DMS53 treated with DMSO at 0.1 percent for 48 hours (cell line): ENCODE data around the gene PTPRR.
"Not testable (repeated sequence)": the region's sequence is repeated elsewhere in the genome, so short reads cannot be mapped to it uniquely, and the experiment has no call there.

Source experiments
- DNase-seq: peaks from one replicate; lab custom pipeline; 2025; ENCODE audit not compliant: unreplicated experiment; lab: John Stamatoyannopoulos, UW

Gene PTPRR

DNA sequence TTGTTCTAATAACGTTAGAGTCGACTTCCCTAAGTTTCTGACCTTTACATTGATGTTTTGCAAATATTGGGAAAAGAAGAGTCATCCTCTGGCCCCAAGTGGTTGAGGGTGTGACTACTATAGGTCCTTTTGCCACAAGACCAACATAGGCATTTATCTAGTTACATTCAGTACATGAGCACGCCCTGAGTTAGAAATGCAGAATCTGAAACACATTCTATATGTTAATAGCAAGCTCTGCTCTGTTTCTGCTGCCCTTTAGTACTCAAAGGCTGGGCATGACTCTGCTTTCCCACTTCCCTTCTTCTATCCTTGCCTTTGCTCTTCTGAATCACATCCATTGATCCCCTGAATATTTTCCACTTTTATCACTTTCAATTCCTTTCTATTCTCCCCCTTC lies 168.2 kb downstream of the PTPRR start:
- DNase-seq = no peak

DNA sequence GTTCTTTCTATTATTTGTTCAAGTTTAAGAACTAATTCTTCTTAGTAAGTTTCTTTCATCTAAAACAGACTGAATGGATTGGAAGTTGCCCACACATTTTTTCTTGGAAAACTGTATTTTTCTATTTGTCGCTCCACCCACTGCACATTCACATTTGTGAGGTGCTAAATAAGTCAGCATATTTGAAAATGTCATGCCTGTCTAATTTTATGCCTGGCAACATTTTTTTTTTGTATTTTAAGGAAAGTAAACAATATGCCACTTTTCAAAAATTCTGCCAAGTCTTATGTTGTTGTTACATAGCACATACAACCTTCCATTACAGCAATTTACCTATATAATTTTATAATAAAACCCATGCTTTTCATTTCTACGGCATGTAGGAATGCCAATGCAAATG lies 170.6 kb downstream of the PTPRR start:
- DNase-seq = no peak

DNA sequence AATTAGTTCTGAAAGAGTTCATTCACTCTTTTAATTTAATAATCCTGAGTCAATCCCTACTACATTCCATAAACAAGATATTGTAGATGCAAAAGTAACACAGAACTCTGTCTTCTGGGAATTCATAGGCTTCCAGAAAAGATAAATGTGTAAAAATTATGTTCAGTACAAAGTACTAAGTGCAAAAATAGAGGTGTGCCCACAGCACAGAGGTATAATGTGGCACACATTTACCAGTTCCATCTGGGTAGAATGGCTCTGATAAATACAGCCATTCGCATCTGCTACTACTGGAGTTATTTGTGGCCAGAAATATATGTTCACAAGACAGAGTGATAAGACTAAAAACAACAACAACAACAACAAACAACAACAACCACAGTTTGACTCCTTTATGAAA lies 171.7 kb downstream of the PTPRR start:
- no peak for DNase-seq

DNA sequence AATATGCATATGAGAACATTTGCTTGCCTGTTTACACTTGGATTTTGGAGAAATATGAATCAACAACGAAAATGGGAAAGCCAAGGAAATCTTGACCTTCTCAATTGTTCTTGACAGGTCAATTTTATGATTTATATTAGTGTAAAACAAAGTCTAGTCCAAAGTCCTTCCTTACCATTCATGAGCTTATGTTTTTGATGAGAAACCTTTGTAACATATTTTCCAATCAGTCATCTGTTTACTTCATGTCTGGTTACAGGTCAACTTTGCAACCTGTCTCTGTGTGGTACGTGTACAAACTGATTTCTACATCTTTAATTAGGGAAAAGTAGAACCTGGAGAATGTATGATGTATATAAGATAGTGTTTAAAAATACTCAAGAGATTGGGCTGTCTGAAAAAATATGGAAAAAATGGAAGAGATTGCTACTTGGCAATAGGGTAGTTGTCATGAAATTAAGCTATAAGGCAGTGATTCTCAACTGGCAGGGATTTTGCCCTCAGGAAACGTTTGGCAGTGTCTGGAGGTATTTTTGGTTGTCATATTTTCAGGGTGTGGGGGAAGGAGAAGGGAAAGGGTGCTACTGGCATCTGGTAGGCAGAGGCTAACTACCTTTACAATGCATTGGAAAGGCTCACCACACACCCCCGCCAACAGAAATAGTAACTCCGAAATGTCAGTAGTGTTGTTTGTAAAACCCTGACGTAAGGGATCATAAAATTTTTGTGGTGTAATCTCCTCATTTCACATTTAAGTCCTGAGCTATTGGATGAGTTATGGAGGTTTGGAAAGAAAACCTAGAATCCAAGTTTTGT lies 172.9 kb downstream of the PTPRR start:
- DNase-seq = no peak

DNA sequence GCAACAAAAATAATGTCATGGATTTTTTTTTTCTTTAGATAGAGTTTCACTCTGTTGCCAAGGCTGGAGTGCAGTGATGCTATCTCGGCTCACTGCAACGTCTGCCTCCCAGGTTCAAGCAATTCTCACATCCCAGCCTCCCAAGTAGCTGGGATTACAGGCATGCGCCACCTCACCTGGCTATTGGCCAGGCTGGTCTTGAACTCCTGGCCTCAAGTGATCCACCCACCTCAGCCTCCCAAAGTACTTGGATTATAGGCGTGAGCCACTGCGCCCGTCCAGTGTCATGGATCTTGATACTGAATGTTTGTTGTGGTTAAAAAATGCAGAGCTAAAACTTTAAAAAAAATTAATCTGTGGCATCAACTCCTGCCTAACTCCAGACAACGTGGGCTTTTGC lies 175.5 kb downstream of the PTPRR start:
- no peak for DNase-seq

DNA sequence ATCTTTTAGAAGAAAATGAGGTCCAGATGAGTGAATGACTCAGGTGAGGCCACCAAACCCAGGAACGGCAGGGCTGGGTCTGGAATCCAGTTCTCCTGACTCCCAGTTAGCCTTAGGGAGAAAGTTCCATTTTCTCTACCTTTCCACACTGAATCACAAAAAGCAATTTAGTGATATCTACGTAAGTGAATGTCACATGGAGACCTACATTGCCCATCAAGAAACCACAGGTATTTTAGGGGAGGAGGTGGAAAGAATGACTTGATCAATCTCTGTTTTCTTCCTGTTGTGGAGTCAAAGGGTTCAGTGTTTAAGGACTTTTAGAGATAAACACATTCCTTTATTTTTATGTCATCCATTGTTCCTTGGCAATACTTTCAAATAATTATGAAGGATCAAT lies 176.4 kb downstream of the PTPRR start:
- DNase-seq = no peak

DNA sequence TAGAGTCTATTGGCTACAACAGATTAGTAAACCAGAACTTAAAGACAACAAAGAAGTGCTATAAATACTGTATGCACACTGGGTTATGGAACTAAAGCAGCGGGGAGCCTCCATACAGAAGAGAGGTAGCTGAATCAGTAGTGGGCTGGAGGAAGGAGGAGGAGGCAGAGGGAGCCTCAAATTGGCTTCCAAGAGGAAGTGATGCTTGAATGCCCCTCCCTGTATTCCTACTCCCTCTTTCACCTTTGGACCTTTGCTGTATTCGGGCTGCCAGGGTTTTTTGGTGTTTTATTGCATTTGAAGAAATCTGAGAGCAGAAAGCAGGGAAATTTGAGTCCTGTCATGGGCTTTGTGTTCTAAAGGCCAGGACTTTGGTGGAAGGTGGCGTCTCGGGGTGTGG lies 179.3 kb downstream of the PTPRR start:
- no peak for DNase-seq

DNA sequence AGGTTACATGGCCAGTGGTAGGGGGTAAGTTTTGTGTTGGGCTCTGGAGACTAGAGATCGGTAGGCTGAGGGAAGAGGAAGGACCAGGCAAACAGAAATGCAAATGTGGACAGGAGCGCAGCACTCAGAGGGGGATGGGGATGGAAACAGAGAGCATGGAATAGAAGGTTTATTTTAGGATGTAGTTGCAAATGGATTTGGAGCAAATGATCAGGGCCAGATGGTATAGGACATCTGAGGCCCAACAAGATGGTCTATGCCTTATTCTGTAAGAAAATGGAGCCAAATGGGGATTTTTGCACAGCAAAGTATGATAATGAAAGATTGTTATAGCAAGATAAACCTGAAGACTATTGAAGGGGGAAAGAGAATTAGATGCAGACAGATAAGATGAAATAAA lies 180.8 kb downstream of the PTPRR start:
- no peak for DNase-seq

DNA sequence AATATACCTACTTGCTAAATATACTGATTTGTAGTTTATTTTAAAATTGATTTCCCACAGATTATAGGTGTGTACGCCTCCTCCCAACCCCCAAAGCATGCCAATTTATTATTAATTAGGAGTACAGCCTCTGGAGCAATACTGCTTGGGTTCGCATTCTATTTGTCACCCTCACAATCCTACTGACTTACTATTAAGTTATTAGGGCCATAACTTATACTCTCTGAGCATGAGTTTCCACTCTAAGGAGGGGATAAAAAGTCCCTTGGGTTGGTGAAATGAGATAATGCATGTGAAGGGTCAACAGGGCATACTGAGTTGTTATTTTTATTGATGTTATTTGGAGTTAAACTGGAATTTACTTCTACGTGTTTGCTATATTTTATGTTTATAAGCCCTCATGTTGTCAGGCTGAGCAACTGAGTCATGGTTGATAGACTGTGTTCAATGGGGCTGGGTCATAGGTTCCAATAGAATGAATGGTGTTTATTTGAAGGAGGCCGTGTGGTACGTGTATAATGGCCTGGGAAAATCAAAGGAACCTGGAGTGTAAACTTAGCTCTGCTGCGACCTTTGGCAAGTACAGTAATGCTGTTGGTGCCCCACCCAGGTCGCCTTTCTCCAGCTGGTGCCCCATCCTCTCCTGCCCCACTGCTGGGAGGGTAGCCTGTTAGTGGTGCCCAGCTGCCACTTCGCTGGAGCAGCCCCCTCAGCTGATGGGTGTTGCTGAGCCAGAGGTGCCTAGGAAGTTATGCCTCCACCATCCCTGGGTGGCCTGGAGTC lies 184.0 kb downstream of the PTPRR start:
- DNase-seq = no peak

DNA sequence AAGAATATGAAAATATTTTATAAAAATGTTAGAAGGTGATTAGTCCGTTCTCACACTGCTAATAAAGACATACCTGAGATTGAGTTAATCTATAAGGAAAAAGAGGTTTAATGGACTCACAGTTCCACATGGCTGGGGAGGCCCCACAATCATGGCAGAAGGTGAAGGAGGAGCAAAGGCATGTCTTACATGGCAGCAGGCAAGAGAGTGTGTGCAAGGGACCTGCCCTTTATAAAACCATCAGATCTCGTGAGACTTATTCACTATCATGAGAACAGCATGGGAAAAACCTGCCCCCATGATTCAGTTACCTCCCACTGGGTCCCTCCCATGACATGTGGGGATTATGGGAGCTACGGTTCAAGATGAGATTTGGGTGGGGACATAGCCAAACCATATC lies 185.3 kb downstream of the PTPRR start:
- not testable (repeated sequence) for DNase-seq

DNA sequence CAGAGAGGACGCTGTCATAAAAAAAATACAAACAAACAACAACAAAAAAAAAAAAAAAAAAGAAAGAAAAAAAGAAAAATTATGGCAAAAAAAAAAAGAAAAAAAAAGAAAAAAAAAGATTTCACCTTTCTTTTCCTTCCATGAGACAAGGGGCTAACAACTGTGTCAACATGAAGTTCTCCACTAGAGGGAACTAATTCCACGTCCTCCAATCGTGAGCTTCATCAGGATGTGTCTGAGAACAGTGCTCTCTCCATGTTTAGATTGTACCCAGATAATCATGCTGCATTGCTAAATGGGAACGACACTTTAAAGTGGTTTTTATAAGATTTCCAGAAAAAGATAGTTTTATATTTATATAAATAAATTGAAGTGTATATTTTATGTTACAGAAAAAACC lies 187.2 kb downstream of the PTPRR start:
- DNase-seq = peak; percentile 82

DNA sequence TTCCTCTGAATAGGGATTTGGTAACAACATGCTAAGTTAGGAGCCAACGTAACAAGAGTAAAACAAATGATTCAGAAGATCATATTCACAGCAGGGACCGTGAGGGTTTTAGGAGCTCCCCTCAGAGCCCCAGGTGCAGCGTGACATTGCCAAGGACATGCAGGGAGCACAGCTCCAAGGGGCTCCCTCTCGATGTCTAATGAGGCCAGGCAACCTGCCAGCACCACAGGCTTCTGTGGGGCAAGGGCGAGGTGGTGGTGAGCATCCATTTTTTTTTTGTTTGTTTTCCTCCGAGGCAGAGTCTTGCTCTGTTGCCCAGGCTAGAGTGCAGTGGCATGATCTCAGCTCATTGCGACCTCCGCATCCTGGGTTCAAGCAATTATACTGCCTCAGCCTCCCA lies 188.3 kb downstream of the PTPRR start:
- DNase-seq = no peak

DNA sequence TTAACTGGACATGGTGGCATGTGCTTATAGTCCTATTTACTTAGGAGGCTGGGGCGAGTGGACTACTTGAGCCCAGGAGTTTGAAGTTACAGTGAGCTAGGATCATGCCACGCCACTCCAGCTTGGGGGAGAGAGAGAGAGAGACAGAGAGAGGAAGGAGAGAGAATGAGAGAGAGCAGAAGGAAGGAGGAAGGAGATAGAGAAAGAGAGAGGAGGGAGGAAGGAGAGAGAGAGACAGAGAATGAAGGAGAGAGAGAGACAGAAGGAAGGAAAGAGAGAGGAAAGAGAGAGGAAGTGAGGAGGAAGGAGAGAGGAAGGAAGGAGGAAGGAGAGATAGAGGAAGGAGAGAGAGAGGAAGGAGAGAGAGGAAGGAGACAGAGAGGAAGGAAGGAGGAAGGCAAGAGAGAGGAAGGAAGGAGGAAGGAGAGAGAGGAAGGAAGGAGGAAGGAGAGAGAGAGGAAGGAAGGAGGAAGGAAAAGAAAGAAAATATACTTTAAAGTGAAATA lies 189.8 kb downstream of the PTPRR start:
- no peak for DNase-seq

DNA sequence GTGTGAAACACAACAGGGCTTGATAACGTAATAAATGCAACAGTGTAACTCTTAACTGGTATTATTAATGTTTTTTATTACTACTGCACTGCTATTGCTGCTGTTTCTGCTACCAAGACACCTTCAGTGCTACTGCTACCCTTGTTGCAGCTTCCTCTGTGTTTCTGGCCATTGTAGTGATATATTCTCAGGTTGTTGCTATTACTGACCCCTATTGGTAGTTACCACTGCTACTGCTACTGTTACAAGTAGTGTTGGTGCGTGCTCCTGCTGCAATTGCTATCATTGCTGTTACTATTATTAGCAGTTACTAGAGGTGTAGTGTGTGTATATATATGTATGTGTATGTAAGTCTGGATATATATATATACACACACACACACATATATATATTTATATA lies 196.1 kb downstream of the PTPRR start:
- DNase-seq = no peak

DNA sequence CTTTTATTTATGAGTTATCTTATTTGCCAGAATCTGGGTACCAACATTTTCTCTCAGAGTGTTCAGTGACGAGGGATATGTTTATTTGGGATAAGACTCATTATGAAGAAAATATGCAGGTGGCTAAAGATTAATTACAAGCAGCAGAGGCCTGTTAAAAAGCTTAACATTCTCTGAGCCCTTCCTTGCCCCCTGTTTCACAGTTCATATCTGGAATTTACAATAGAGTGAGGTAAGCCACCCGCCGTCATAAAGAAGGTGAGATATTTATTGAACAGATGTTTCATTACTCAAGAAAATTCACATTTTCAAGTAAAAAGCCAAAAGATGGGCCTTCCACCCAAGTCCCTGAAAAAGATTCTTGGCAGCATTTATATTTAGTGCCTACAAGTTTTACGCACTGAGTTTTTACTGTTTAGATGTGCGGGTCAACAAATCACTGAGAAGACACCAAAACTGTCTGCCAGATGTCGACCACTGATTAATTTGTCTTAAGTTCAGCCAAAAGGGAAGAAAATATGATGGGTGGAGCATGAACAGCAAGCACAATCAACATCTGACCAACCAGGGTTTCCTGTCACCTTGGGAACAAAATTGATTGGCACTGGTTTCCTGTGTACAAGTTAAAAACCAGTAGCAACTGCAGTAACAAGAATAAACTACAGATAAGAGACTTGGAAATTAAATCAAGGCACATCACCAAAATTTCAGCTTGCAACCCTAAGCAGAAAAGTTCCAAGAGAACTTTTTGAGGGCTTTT lies 197.8 kb downstream of the PTPRR start:
- DNase-seq = no peak

DNA sequence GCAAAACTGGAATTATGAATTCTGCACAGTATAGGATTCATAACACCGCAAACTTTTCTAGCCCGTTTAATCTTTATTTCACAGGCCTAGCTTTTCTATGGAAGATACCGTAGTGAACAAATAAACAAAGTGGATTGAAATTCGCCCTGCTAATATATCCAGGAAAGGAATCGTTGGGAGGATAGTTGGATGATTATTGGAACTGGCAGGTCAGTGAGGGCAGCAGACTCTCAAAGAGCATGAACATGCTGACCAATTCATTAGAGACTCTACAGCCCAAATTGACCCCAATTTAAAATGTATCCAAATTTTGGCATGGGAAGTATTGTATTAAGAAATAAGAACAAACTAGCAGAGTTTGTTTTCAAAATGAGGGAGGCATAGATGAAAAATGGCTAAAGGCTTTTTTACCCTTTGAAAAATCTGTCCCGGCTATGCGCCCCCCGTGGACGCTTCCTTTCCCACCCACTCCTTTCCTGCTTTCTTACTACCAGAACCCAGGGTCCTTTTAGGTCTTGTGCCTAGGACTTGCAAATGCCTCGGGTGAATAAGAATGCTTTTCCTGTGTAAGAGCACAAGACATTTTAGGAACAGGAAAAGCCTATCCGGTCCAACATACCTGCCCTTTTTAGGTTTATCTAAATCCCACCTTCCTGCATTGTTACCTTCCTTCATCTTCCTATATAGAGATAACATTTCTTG lies 198.7 kb downstream of the PTPRR start:
- no peak for DNase-seq

DNA sequence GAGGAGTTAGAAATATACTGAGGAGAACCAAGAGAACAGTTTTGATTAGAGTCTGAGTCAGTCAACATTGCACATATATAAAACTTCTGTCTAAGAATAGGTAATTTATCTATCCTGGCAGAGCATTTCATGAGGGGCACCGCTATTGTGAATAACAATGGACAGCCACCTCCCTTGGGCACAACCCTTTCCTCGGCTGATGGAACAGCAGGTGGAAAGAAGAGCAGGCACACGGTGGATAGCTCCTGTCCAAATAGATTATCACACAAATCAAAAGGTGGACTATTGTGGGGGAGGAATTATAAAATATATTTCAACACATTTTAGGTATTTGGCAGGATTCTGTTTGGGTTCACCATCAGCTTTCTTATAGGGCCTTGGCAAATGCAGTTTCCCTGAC lies 199.3 kb downstream of the PTPRR start:
- DNase-seq = no peak

DNA sequence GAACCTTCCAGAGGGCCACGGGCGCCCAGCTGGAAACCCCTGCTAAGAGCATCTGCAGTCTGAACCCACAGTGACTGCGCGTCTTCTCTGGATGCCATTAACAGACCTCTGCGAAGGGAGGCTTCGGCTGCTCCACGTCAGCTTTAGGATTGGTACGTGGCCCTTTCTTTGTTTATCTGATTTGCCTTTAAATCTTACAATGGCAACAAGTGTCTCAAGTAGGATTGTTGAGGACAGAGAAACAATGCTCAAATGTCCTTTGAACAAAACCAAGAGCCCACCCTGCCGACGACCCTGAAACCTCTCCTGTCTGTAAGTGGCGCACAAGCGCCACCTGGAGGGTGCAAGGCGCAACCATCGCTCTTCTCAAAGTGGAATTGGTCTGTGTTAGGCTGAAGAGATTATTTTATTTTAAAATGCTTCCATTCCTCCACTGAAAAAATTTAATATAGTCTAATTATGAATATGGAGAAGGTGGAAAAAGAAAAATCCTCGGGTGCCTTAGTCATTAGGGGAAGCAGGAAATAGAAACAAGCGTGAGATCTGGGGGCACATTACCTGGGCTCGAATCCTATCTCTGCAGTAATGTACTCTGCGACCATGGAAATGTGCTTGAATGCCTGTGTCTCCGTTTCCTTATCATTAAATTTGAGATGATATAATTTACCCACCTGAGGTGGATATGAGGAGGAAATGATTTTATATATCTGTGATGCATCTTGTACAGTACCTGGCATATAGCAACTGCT lies 200.7 kb downstream of the PTPRR start:
- DNase-seq = peak; percentile 45

DNA sequence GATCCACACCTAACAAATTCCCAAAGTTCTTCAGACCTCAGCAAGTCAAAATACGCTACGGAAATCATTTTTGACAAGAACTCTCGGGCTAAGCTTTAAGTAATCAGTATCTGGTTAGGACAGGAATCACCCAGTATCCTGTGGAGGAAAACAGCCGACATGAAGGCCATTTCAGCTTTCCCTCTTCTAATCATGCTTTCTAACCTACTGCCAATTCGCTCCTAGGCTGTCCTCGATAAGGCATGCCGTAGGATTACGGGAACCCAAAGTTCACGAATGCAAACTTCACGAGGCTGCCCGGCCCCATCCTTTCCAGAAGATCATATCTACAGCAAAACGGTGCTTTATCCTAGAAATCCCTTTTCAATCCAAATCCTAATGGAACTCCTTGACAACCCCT lies 201.5 kb downstream of the PTPRR start:
- DNase-seq = no peak

DNA sequence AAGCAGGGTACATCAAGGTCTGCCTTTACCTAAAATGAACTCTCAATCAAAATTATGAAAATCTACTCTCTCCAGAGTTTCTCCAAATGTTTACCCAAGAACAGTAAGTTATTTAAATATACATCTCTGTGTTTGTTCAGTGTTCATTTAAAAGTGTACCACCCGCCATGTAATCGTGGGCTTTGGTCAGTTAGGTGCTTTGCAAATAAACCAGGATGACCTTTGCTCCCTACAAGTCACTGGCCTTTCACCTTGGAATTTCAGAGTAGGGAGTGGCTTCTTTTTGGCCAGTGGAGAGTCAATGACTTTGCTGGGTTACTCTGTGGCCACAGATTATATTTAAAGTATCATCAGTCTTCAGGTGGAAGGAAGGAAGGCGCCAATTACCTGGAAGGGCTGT lies 208.7 kb downstream of the PTPRR start:
- DNase-seq = no peak
